DMS 273 treated with DMSO at 0.1 percent for 48 hours (cell line): ENCODE measurements around the gene INSL6.
"Not testable (repeated sequence)": the region's sequence is repeated elsewhere in the genome, so short reads cannot be mapped to it uniquely, and the experiment has no call there.

Experiments used
- DNase-seq: peaks from one replicate; lab custom pipeline; 2025; lab: John Stamatoyannopoulos, UW

The INSL6 gene, protein sequence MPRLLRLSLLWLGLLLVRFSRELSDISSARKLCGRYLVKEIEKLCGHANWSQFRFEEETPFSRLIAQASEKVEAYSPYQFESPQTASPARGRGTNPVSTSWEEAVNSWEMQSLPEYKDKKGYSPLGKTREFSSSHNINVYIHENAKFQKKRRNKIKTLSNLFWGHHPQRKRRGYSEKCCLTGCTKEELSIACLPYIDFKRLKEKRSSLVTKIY

DNA sequence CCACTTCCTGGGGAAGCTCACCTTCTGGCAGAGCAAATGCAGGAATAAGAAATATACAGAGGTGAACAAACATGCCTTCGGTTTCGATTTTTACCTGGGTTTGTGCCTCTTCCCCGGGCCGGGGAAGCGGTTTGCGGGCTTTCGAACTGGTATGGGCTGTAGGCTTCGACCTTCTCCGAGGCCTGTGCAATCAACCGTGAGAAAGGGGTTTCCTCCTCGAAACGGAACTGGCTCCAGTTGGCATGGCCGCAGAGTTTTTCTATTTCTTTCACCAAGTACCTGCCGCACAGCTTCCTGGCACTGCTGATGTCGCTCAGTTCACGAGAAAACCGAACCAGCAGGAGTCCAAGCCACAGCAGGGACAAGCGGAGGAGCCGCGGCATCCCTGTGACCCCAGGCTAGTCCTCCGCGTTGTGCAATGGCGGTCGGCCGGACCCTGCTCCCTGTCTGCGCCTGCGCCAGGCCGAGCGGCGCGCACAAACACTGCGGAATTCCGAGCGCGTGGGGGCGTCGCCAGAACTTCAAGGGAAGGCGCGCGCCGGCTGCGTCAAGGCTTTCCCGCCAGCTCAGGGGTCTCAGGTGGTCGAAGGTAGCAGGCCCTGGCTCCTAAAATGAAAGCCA is at the start of gene INSL6:
TSS of gene INSL6 (minus strand) at position 420 of the 621 bp plus-strand sequence. CDS start at position 383, 37 bp downstream.
- no peak for DNase-seq

DNA sequence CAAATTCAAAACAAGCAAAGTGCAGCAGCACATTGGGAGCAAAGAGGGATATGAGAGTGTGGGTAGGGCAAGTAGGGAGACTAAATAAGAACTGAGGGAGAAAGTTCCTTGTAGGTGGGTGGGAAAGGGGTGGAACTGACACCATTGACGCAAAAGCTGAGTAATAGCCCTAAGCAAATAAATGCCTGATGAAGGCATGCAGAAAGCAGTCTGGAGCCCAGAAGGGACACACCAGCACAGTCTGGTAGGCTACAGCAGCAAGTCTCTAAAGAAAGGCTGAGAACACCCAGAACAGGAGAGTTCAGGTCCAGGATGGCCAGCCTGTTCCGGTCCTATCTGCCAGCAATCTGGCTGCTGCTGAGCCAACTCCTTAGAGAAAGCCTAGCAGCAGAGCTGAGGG is 45.8 kb upstream of the INSL6 start, which contains the start of gene INSL4:
TSS of gene INSL4 (plus strand) at position 208 of the 400 bp plus-strand sequence. CDS start at position 313, 105 bp downstream.
- no peak for DNase-seq

DNA sequence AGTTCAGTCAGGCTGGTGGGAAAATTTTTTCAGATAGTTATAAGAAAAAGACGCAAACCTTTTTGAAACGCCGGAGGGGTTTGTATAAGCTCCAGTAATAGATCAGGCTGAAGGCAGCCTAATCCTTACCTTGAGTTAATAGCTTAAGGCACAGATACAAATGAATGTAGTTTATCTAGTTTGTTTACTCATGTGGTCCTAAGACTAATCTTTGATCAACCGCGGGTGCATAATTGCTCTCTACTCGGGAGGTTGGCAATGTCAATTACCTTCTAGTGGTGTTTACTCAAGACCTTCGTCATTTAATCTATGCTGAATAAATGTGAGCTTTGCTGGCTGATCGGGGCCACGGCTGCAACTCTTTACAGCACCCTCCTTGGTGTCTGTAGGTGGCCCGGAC is 45.1 kb upstream of the INSL6 start:
- DNase-seq = no peak

DNA sequence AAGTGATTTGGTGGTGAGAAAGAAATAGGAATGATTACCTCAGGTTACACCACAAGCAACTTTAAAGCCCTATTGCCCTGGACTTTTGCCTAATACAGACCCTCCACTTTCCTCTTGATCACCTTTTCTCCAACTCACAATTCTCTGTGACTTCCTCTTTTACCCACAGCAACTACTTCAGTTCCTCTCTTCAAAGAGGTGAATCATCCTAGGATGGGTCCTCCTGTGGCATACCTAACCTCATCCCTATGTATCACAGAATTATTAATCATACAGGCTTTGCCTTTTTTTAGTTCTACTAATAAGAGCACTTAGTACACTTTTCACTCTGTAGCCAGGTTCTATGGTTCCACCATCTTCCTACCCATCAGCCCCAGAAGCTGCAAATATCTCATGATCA is 19.6 kb upstream of the INSL6 start:
- DNase-seq = no peak

DNA sequence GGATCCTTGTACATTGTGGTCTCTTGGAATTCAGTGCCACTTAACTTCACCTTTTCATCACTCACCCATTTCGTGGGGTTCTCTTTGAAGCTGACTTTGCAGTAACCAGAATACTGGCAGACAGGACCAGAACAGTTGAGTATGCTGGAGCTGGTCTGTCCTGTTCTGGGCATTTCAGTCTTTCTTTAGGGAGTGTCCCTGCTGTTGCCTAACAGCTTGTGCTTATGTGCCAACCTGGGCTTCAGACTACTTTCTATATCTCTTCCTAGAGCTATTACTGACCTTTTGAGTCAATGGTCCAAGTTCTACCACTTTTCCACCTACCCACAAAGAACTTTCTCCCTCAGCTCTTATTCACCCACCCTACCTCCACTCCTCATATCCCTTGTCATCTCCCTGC is 10.0 kb upstream of the INSL6 start:
- no peak for DNase-seq

DNA sequence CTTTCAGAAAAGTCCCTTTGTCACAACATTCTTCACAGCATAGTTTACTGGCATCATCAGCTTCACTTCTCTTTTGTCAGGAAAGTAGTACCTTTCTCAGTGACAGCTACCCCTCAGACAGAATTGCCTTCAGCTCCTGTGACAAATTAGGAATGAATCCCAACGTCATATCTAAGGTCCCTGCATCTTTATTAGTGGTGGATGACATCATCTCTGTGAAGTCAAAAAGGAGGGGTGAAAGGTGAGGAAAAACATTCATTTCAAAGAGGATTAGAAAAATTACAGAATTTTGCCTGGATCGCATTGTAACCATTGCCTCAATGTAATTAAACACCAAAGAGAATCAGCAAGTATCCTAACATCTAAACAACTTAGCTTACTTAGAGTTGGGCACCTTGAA is 7.9 kb upstream of the INSL6 start:
- no peak for DNase-seq

DNA sequence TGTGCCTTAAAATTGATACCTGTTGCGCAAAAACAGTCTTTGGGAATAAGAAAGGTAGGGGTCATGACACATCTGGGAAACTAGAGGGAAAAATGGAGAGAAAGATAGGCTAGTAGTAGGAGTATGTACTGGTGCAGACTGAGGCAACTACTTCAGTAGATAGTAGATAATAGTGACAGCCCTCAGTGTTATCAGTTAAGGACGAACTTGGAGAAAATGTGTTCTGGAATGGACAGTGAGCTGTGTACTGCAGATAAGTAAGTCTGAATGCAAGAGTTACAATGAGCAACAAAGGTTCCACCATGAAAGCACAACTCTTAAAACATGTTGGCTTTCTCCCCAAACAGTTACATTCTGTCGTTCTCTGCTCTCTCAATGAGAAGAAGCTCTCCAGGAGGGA is 6.5 kb upstream of the INSL6 start:
- DNase-seq = no peak

DNA sequence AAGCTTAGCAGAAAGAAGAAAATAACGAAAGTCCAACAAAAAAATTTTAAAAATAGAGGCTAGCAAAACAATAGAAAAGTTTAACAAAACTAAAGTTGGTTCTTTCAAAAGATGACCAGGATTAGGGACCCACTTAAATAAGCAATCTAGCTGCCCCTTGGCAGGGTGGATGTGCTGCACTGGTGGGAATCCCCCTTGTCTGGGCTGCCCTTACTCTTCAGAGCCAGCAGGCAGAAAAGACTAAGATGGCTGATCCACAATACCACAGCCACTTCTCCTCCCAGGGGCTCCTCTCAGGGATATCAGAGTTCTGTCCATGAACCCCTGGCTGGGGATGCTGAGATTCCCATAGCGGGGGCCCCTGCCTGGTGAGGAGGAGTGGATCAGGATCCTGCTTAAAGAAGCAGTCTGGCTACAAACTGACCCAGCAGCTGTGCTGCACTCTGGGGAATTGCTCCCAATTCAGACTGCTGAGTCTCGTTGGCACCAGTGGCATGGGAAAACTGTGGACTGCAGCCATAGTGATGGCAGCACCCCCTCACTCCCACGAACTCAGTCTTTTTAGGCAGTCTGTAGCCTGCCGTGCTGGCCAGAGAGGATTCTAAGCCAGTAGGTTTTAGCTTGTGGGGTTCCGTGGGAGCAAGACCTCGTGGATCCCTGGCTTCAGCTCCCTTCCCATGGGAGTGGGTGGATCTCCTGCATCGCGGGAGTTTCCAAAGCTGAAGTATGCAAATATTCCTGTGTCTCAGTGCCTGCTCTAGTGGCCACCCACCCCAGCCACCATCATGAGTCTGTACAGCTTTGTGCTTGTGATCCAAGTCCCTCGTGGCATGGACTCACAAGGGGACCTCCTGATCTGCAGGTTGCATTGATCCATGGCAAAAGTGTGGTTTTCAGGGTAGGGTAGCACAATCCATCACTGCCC is 2.9 kb upstream of the INSL6 start:
- DNase-seq = no peak

DNA sequence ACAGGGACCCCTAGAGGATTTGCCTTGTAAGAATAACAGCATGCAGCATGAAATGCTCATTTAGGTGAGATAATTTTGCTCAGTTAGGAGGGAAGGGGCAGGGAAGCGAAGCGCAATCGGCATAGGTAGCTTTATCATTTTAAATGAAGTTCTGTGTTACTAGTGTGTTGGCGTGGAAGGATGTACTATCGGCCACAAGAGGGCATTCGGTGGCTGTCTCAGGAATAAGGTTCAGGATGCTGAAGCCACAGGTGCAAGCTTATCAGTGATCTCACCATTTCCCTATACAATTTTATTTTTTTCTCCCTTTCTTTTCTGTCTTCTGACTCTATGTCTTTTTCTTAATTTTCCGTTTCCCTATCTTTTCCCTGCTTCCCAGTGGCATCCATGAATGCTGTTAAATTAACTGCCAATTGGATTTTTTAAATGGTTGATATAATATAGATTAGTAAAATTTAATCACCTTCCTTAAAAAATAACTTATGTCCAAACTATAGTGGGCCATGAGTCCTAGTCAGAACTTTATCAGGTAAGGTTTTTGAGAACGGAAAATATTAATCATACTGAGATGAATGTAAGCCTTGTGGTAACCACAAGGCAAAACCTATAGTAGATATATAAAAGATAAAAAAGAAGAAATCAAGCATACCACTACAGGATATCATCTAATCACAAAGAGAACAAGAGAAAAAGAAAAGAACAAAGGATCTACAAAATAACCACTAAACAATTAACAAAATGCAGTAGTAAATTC is 1.2 kb upstream of the INSL6 start:
- peak; percentile 26 for DNase-seq

DNA sequence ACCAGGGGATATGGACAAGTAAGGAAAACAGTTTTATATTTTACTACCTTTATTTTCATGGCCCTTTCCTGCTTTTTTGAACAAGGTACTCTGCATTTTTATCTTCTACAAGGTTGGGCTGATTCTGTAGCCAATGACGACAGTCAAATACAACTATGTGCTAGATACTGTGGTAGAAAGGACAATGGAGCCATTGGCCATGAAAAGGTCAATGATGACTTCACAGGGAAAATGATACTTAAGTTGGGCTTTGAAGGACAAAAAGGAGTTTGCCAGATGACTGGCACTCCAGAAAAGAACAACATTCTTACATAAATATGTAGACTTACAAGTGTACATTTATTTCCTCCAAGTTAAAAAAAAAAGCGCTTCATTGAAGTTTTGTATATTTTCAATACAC is 663 bp downstream of the INSL6 start:
- no peak for DNase-seq

DNA sequence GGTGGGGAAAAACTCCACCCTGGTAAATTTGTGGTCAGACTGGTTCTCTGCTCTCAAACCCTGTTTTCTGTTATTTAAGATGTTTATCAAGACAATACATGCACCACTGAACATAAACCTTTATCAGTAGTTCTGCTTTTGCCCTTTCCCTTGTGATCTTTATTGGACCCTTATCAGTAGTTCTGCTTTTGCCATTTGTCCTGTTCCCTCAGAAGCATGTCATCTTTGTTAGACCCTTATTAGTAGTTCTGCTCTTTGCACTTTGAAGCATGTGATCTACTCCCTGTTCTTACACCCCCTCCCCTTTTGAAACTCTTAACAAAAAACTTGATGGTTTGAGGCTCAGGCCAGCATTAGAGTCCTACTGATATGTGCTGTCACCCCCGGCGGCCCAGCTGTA is 4.8 kb downstream of the INSL6 start:
- DNase-seq = not testable (repeated sequence)

DNA sequence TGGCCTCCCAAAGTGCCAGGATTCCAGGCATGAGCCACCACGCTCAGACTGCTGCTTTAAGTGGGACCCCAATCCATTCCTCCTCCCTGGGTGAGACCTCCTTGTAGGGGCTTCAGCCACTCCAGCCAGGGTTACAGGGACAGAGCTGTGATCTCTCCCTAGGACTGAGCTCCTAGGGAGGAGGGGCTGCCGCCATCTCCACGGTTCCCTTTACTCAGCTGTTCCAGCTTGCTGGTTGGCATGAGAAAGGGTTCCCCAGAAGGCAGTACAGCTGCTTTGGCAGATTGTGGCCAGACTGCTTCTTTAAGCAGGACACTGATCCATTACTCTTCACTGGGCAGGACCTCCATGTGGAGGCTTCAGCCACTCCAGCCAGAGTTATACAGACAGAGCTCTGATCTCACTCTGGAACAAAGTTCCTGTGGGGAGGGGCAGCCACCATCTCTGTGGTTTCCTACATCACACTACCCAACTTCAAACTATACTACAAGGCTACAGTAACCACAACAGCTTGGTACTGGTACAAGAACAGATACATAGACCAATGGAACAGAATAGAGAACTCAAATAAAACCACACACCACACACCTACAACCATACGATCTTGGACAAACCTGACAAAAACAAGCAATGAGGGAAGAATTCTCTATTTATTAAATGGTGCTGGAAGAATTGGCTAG is 7.2 kb downstream of the INSL6 start:
- DNase-seq = no peak

DNA sequence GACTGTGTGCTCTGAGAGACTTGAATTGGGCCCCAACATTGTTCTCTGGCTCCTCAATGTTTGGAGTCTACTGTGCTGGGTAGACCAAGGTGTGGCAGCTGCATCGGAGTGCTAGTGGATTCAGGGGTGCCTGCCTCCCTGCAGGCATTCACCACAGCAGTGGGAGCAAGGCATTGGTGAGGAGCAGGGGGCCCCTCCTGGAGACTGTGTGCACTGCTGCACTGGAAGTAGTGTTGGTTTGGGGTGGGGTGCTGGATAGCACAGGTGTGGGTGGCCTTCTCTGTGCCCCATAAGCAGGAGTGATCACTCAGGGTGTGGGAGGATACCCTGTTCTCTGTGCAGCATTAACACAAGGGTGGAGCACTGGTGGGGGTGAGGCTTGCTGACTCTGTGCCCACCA is 39.2 kb downstream of the INSL6 start:
- no peak for DNase-seq

DNA sequence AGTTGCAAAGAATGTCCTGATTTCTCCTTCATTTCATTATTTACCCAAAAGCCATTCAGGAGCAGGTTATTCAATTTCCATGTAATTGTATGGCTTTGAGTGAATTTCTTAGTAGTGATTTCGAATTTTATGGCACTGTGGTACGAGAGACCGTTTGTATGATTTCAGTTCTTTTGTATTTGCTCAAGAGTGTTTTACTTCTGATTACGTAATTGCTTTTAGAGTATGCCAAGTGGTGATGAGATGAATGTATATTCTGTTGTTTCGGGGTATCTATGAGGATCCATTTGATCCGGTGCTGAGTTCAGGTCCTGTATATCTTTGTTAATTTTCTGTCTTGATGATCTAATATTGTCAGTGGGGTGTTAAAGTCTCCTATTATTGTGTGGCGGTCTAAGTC is 41.2 kb downstream of the INSL6 start:
- no peak for DNase-seq

DNA sequence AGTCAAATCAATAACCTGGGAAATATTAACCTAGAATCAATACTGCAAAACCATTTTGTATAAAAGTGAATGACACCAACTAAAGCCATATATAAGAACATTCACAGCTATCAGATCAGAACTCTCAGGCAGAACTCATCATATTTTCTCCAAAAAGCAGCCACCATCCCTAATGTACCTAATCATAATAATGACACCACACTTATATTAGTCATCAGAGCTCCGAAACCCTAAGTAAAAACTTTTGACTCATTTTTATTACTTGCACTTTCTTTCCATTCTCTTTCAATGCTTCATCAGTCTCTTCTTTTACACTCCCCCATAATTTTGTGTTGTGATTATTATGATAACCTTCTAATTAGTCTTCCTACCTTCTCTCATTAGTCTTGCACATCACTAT is 45.3 kb downstream of the INSL6 start:
- no peak for DNase-seq

DNA sequence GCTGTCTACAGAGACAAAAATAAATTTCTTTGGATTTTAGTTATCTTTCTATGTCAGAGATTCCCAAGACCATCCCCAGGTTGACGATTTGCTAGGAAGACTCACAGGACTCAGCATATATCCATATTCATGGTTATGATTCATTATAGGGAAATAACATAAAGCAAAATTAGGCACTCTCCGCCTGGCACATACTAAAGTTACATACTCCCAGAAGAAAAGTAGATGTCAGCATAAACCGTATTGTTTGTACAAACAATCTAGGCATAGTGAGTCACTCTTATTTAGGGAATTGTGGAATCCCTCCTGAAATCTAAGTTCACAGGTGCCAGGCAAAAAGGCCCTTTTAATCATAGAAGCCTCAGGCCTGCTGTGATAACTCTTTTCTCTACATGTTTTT is 62.9 kb downstream of the INSL6 start:
- DNase-seq = no peak

DNA sequence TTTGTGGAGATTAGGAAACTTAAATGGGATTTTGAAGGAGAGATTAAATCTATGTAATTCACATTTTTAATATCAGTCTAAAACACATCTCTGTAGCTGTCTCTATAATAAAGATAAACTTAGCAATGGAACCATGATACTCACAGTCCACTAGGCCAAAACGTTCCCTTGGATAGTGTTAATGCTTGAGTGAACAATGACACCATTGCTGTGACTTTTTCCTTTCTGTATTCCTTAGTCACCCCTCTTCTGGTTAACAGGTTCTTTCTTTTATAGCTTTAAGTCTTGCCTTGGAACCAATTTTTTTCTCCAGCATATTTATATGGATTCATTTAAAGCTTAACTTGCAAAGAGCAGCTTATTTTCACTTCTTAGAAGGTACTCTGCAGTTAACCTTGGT is 63.3 kb downstream of the INSL6 start:
- DNase-seq = no peak

DNA sequence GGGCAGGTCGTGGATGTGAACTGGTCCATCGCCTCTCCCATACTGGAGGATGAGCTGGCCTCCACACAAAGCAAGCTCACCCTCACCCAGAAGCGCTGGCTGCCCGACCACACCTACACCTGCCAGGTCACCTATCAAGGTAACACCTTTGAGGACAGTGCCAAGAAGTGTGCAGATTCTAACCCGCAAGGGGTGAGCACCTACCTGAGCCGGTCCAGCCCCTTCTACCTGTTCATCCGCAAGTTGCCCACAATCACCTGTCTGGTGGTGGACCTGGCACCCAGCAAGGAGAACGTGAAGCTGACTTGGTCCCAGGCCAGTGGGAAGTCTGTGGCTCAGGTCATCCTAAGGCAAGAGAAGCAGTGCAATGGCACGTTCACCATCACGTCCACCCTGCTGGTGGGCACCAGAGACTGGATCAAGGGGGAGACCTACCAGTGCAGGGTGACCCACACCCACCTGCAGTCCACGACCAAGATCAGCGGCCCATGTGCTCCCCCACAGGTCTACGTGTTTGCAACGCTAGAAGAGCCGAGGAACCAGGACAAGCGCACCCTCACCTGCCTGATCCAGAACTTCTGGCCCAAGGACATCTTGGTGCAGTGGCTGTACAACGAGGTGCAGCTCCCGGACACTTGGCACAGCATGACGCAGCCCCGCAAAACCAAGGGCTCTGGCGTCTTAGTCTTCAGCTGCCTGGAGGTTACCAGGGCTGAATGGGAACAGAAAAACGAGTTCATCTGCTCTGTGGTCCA is 71.3 kb downstream of the INSL6 start:
- DNase-seq = no peak
